ENCODE data around the gene GMNN. TPM values are rescaled to one million over a fixed set of nuclear protein-coding genes. Genes with fewer than 3 reads are reported as not detected.

The GMNN gene
- total RNA-seq, 2 experiments from 2014 or later, result 74.1 to 75.8 TPM

GRCh38 chr6:24775520-24776058 lies 852 bp downstream of the GMNN start:
- peak; percentile 33 for DNase-seq
- Mint-ChIP-seq H3K36me3 (peaks cover 36% of the 10 kb centered on the region), H3K27ac (peak overlapping the region; percentile 99), H3K4me1 (peaks cover 27% of the 10 kb centered on the region), H3K27me3 (no peaks in the 10 kb centered on the region), H3K9me3 (no peaks in the 10 kb centered on the region), H3K4me3 (peak overlapping the region; percentile 93)

- Mint-ChIP-seq H3K9me3 (no peaks in the 10 kb centered on the region), H3K27ac (no peak overlapping the region), H3K27me3 (no peaks in the 10 kb centered on the region), H3K4me3 (peak overlapping the region; percentile 42), H3K36me3 (peaks cover 47% of the 10 kb centered on the region), H3K4me1 (peaks cover 27% of the 10 kb centered on the region)
- no peak for DNase-seq
Measured at GRCh38 chr6:24777227-24777626, 2.5 kb downstream of the GMNN start.

- H3K27ac Mint-ChIP-seq, result no peak overlapping the region
Measured at GRCh38 chr6:24778121-24778520, 3.4 kb downstream of the GMNN start.

GRCh38 chr6:24778878-24779277 lies 4.1 kb downstream of the GMNN start:
- DNase-seq, result no peak
- peaks cover 53% of the 10 kb centered on the region for H3K36me3 Mint-ChIP-seq
- H3K27ac Mint-ChIP-seq, result no peak overlapping the region
- H3K9me3 Mint-ChIP-seq, result no peaks in the 10 kb centered on the region
- no peak overlapping the region for H3K4me3 Mint-ChIP-seq
- H3K27me3 Mint-ChIP-seq, result no peaks in the 10 kb centered on the region
- peaks cover 26% of the 10 kb centered on the region for H3K4me1 Mint-ChIP-seq

More at GRCh38 chr6:24778121-24778520, 3.4 kb downstream of the GMNN start:
- Mint-ChIP-seq H3K27me3 (no peaks in the 10 kb centered on the region), H3K9me3 (no peaks in the 10 kb centered on the region), H3K4me3 (peak overlapping the region; percentile 18), H3K4me1 (peaks cover 27% of the 10 kb centered on the region), H3K36me3 (peaks cover 51% of the 10 kb centered on the region)
- DNase-seq, result no peak

GRCh38 chr6:24779416-24780016 lies 4.8 kb downstream of the GMNN start:
- H3K27ac Mint-ChIP-seq, result no peak overlapping the region
- peaks cover 27% of the 10 kb centered on the region for H3K4me1 Mint-ChIP-seq
- no peaks in the 10 kb centered on the region for H3K9me3 Mint-ChIP-seq
- no peaks in the 10 kb centered on the region for H3K27me3 Mint-ChIP-seq
- no peak overlapping the region for H3K4me3 Mint-ChIP-seq
- DNase-seq, result no peak
- H3K36me3 Mint-ChIP-seq, result peaks cover 57% of the 10 kb centered on the region

GRCh38 chr6:24780206-24780605 lies 5.5 kb downstream of the GMNN start:
- Mint-ChIP-seq H3K36me3 (peaks cover 60% of the 10 kb centered on the region), H3K27me3 (no peaks in the 10 kb centered on the region), H3K4me1 (peaks cover 28% of the 10 kb centered on the region), H3K9me3 (no peaks in the 10 kb centered on the region), H3K4me3 (no peak overlapping the region), H3K27ac (no peak overlapping the region)
- DNase-seq, result no peak

- Mint-ChIP-seq H3K9me3 (peaks cover 4% of the 10 kb centered on the region), H3K4me1 (peaks cover 25% of the 10 kb centered on the region), H3K27me3 (no peaks in the 10 kb centered on the region), H3K36me3 (peaks cover 45% of the 10 kb centered on the region), H3K27ac (peak overlapping the region; percentile 81), H3K4me3 (no peak overlapping the region)
- DNase-seq, result no peak
Measured at GRCh38 chr6:24788031-24788665, 13.4 kb downstream of the GMNN start.

GRCh38 chr6:24795106-24795505 lies 20.4 kb downstream of the GMNN start:
- H3K4me3 Mint-ChIP-seq, result no peak overlapping the region
- H3K27ac Mint-ChIP-seq, result no peak overlapping the region
- H3K27me3 Mint-ChIP-seq, result no peaks in the 10 kb centered on the region
- H3K4me1 Mint-ChIP-seq, result peaks cover 23% of the 10 kb centered on the region
- peaks cover 10% of the 10 kb centered on the region for H3K36me3 Mint-ChIP-seq
- no peak for DNase-seq
- H3K9me3 Mint-ChIP-seq, result no peaks in the 10 kb centered on the region

- H3K9me3 Mint-ChIP-seq, result no peaks in the 10 kb centered on the region
- peaks cover 23% of the 10 kb centered on the region for H3K4me1 Mint-ChIP-seq
- peak overlapping the region; percentile 57 for H3K27ac Mint-ChIP-seq
- H3K27me3 Mint-ChIP-seq, result no peaks in the 10 kb centered on the region
- H3K4me3 Mint-ChIP-seq, result no peak overlapping the region
- DNase-seq, result peak; percentile 29
- peaks cover 10% of the 10 kb centered on the region for H3K36me3 Mint-ChIP-seq
Measured at GRCh38 chr6:24796616-24797290, 22.0 kb downstream of the GMNN start.

- no peak for DNase-seq
- no peaks in the 10 kb centered on the region for H3K9me3 Mint-ChIP-seq
Measured at GRCh38 chr6:24797596-24798216, 23.0 kb downstream of the GMNN start.

GRCh38 chr6:24798740-24799540 lies 24.2 kb downstream of the GMNN start, which contains the start of gene ARMH2:
TSS of gene ARMH2 (minus strand) at chr6:24798917. CDS start at chr6:24798857, 60 bp downstream.
- Mint-ChIP-seq H3K27ac (peak within 1 kb of the TSS; percentile 1), H3K4me1 (peaks cover 23% of the 10 kb centered on the region), H3K9me3 (no peaks in the 10 kb centered on the region)

More at GRCh38 chr6:24797596-24798216, 23.0 kb downstream of the GMNN start:
- H3K4me1 Mint-ChIP-seq, result peaks cover 23% of the 10 kb centered on the region
- no peak overlapping the region for H3K4me3 Mint-ChIP-seq
- peaks cover 10% of the 10 kb centered on the region for H3K36me3 Mint-ChIP-seq
- no peaks in the 10 kb centered on the region for H3K27me3 Mint-ChIP-seq
- H3K27ac Mint-ChIP-seq, result no peak overlapping the region

GRCh38 chr6:24799541-24799915 lies 24.8 kb downstream of the GMNN start:
- Mint-ChIP-seq H3K9me3 (no peaks in the 10 kb centered on the region), H3K27ac (peak overlapping the region; percentile 1), H3K36me3 (peaks cover 11% of the 10 kb centered on the region), H3K27me3 (no peaks in the 10 kb centered on the region), H3K4me1 (peaks cover 23% of the 10 kb centered on the region), H3K4me3 (no peak overlapping the region)
- DNase-seq, result no peak

More at GRCh38 chr6:24798740-24799540, 24.2 kb downstream of the GMNN start, which contains the start of gene ARMH2:
- Mint-ChIP-seq H3K27me3 (no peaks in the 10 kb centered on the region), H3K4me3 (no peak within 1 kb of the TSS), H3K36me3 (peaks cover 11% of the 10 kb centered on the region)
- no peak for DNase-seq

- no peaks in the 10 kb centered on the region for H3K9me3 Mint-ChIP-seq
- peaks cover 10% of the 10 kb centered on the region for H3K4me1 Mint-ChIP-seq
- peaks cover 14% of the 10 kb centered on the region for H3K36me3 Mint-ChIP-seq
- peak overlapping the region; percentile 30 for H3K27ac Mint-ChIP-seq
- no peak for DNase-seq
- H3K4me3 Mint-ChIP-seq, result no peak overlapping the region
- no peaks in the 10 kb centered on the region for H3K27me3 Mint-ChIP-seq
Measured at GRCh38 chr6:24802271-24803059, 27.7 kb downstream of the GMNN start.

GRCh38 chr6:24807584-24807983 lies 32.8 kb downstream of the GMNN start:
- Mint-ChIP-seq H3K4me3 (no peak overlapping the region), H3K36me3 (peaks cover 22% of the 10 kb centered on the region), H3K9me3 (no peaks in the 10 kb centered on the region), H3K4me1 (no peaks in the 10 kb centered on the region), H3K27me3 (no peaks in the 10 kb centered on the region), H3K27ac (no peak overlapping the region)
- DNase-seq, result no peak
